ENCODE data around the gene RWDD1. TPM values are rescaled to one million over a fixed set of nuclear protein-coding genes. Genes with fewer than 3 reads are reported as not detected.

The RWDD1 gene
- total RNA-seq, 1 donor from 2014 or later: 37.4 TPM

DNA sequence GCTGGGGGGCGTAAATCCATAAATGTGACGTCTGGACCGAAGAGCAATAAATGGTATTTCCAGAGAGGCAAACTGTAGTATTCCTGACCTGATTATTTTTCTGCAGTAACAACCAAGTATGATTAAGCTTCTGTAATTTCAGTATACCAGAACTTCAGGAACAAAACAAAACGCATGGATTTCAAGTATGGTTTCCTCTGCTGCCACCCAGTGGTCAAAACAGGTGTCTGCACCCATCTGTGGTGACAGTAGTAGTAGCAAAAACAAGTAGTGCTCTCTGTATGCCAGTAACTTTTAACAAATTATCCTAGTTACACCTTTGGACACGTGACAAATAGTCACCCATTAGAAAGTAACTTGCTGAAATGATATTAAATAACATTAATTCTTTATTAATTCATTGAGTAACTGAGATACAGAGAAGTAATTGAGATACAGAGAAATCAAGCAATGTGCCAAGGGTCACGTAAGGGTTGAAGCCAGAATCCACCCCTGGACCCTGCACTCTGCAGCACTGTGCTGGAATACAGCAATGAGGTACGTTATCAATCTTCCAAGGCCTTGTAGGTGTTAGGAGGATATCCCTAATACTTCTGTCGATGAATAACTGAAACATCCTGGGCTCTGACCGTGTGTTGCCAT is 9.8 kb upstream of the RWDD1 start:
- Histone ChIP-seq H3K36me3 (no peaks in the 10 kb centered on the region), H3K4me1 (no peaks in the 10 kb centered on the region), H3K9me3 (no peaks in the 10 kb centered on the region), H3K27me3 (no peaks in the 10 kb centered on the region), H3K4me3 (no peak overlapping the region), H3K27ac (no peak overlapping the region)
- ATAC-seq: peak; percentile 89
- intact Hi-C loops (cut with DNase I): no loop called here
- DNase-seq: peak; percentile 67
- peak; percentile 95 for TF ChIP-seq CTCF (IDR thresholded peaks at IDR 0.05)

- no peak for DNase-seq
- peak overlapping the region; percentile 38 for H3K27ac ChIP-seq
- H3K9me3 ChIP-seq: no peaks in the 10 kb centered on the region
- no peak for ATAC-seq
- no peak for TF ChIP-seq CTCF (IDR thresholded peaks at IDR 0.05)
- intact Hi-C loops (cut with DNase I): no loop called here
- no peaks in the 10 kb centered on the region for H3K4me1 ChIP-seq
- H3K4me3 ChIP-seq: no peak overlapping the region
- no peaks in the 10 kb centered on the region for H3K36me3 ChIP-seq
- H3K27me3 ChIP-seq: no peaks in the 10 kb centered on the region
These were observed 9.3 kb upstream of the RWDD1 start for GRCh38 chr6:116562019-116562403.

GRCh38 chr6:116562614-116563013 is 8.7 kb upstream of the RWDD1 start:
- H3K27ac ChIP-seq: peak overlapping the region; percentile 38
- TF ChIP-seq CTCF (IDR thresholded peaks at IDR 0.05): no peak
- DNase-seq: no peak

DNA sequence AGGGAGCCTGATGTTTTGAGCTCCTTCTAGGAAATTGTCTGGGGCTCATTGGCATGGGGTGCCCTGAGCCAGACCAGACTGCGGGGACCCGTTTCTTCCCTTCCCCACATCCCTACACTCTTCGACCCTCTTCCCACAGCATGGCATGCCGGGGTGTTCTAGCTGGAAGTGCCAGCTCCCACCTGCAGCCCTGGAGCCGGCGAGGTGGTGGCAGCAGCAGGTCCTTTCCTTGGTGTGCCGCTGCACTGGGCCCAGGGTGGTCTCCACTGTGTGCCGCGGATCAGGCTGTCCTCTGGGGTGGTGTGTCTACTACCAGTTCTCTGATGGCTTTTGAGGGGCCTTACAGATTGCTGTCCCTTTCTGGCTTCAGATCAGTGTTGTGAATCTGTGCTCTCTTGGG is 7.5 kb upstream of the RWDD1 start:
- H3K36me3 ChIP-seq: no peaks in the 10 kb centered on the region
- DNase-seq (no peak), ATAC-seq (no peak)
- no peaks in the 10 kb centered on the region for H3K27me3 ChIP-seq
- no peak overlapping the region for H3K27ac ChIP-seq
- intact Hi-C loops (cut with DNase I): no loop called here
- no peaks in the 10 kb centered on the region for H3K9me3 ChIP-seq
- no peak overlapping the region for H3K4me3 ChIP-seq
- no peak for TF ChIP-seq CTCF (IDR thresholded peaks at IDR 0.05)
- H3K4me1 ChIP-seq: no peaks in the 10 kb centered on the region

More at GRCh38 chr6:116562614-116563013, 8.7 kb upstream of the RWDD1 start:
- H3K4me3 ChIP-seq: no peak overlapping the region
- intact Hi-C loops (cut with DNase I): no loop called here
- H3K9me3 ChIP-seq: no peaks in the 10 kb centered on the region
- no peaks in the 10 kb centered on the region for H3K27me3 ChIP-seq
- no peaks in the 10 kb centered on the region for H3K36me3 ChIP-seq
- no peaks in the 10 kb centered on the region for H3K4me1 ChIP-seq
- peak; percentile 18 for ATAC-seq

DNA sequence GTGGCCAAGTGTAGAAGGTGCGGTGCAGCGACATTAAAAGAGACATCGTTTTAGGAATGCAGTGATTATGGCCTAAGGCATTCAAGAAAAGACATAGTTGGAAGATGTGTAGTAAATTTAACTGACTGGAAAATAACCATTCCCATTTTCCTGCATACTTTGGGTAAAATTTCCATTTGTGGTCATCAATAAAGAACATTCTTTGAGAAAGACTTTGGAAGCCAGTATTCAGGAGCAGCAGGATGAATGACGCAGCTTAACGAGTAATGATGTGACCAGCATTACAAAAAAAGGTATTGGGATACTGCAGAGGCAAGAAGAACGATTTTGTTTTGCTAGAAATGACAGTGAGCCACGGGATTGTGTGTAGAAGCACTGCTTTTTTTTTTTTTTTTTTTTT is 7.0 kb upstream of the RWDD1 start:
- intact Hi-C loops (cut with DNase I): no loop called here
- Histone ChIP-seq H3K4me3 (no peak overlapping the region), H3K27me3 (no peaks in the 10 kb centered on the region), H3K9me3 (no peaks in the 10 kb centered on the region), H3K36me3 (no peaks in the 10 kb centered on the region), H3K27ac (no peak overlapping the region), H3K4me1 (no peaks in the 10 kb centered on the region)
- no peak for ATAC-seq
- no peak for TF ChIP-seq CTCF (IDR thresholded peaks at IDR 0.05)
- DNase-seq: no peak
